ENCODE results near the gene CPT1C. TPM values are rescaled to one million over a fixed set of nuclear protein-coding genes. Genes with fewer than 3 reads are reported as not detected.

The CPT1C gene
- total RNA-seq, 1 donor from 2014 or later: 48.8 TPM

- no peaks in the 10 kb centered on the region for H3K36me3 Mint-ChIP-seq (ENCODE audit: unreplicated experiment)
- H3K9me3 Mint-ChIP-seq (ENCODE audit: unreplicated experiment): no peaks in the 10 kb centered on the region
- H3K4me3 Mint-ChIP-seq (ENCODE audit: unreplicated experiment): no peak overlapping the region
- H3K27ac Mint-ChIP-seq (ENCODE audit: unreplicated experiment): no peak overlapping the region
- no peak for DNase-seq (ENCODE audit: extremely low spot score, unreplicated experiment)
- H3K27me3 Mint-ChIP-seq (ENCODE audit: unreplicated experiment): no peaks in the 10 kb centered on the region
- no peak for TF ChIP-seq CTCF (IDR thresholded peaks at IDR 0.05)
- peaks cover 3% of the 10 kb centered on the region for H3K4me1 Mint-ChIP-seq (ENCODE audit: unreplicated experiment)
Measured at GRCh38 chr19:49744946-49745381, 54.0 kb downstream of the CPT1C start.

GRCh38 chr19:49746206-49746958 lies 55.5 kb downstream of the CPT1C start:
- Mint-ChIP-seq H3K27me3 (ENCODE audit: unreplicated experiment) (no peaks in the 10 kb centered on the region), H3K9me3 (ENCODE audit: unreplicated experiment) (no peaks in the 10 kb centered on the region), H3K36me3 (ENCODE audit: unreplicated experiment) (no peaks in the 10 kb centered on the region), H3K27ac (ENCODE audit: unreplicated experiment) (no peak overlapping the region), H3K4me1 (ENCODE audit: unreplicated experiment) (peaks cover 8% of the 10 kb centered on the region), H3K4me3 (ENCODE audit: unreplicated experiment) (no peak overlapping the region)
- no peak for DNase-seq (ENCODE audit: extremely low spot score, unreplicated experiment)
- TF ChIP-seq CTCF (IDR thresholded peaks at IDR 0.05): no peak

DNA sequence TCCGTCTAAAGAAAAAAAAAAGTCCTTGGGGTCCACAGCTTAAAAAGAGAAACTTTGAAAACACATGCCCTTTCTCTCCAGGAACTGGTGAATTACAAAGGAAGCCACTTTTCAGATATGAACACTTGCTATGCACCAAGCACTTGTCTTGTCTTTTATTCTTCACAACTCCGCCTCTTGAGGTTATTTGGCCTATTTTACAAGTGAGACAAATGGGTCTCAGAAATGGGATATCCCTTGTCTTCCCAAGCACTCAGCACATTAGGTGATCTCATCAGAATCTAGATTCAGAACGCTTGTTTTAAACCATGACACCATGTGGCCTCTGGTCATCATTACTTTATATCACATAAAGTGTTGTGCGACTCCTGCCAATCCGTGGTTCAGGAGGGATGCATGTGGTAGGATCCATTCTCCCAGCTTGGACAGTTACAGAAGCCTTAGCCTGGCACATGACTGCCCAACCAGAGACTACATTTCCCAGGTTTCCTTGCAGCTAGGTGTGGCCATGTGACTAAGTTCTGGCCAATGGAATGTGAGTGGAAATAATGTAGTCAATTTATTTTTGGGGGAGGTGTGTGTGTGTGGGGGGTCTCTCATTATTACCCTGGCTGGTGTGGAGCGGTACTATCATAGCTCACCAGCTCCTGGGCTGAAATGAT lies 58.3 kb downstream of the CPT1C start:
- Mint-ChIP-seq H3K4me1 (ENCODE audit: unreplicated experiment) (peaks cover 10% of the 10 kb centered on the region), H3K27me3 (ENCODE audit: unreplicated experiment) (no peaks in the 10 kb centered on the region), H3K4me3 (ENCODE audit: unreplicated experiment) (no peak overlapping the region), H3K36me3 (ENCODE audit: unreplicated experiment) (no peaks in the 10 kb centered on the region), H3K9me3 (ENCODE audit: unreplicated experiment) (no peaks in the 10 kb centered on the region), H3K27ac (ENCODE audit: unreplicated experiment) (no peak overlapping the region)
- TF ChIP-seq CTCF (IDR thresholded peaks at IDR 0.05): no peak
- no peak for DNase-seq (ENCODE audit: extremely low spot score, unreplicated experiment)

GRCh38 chr19:49749771-49750170 lies 58.9 kb downstream of the CPT1C start:
- Mint-ChIP-seq H3K9me3 (ENCODE audit: unreplicated experiment) (no peaks in the 10 kb centered on the region), H3K4me1 (ENCODE audit: unreplicated experiment) (peaks cover 10% of the 10 kb centered on the region), H3K27me3 (ENCODE audit: unreplicated experiment) (no peaks in the 10 kb centered on the region), H3K4me3 (ENCODE audit: unreplicated experiment) (no peak overlapping the region), H3K36me3 (ENCODE audit: unreplicated experiment) (no peaks in the 10 kb centered on the region), H3K27ac (ENCODE audit: unreplicated experiment) (no peak overlapping the region)
- no peak for DNase-seq (ENCODE audit: extremely low spot score, unreplicated experiment)
- no peak for TF ChIP-seq CTCF (IDR thresholded peaks at IDR 0.05)

- DNase-seq (ENCODE audit: extremely low spot score, unreplicated experiment): no peak
- H3K27me3 Mint-ChIP-seq (ENCODE audit: unreplicated experiment): no peaks in the 10 kb centered on the region
- H3K27ac Mint-ChIP-seq (ENCODE audit: unreplicated experiment): no peak overlapping the region
- H3K4me3 Mint-ChIP-seq (ENCODE audit: unreplicated experiment): no peak overlapping the region
- no peaks in the 10 kb centered on the region for H3K36me3 Mint-ChIP-seq (ENCODE audit: unreplicated experiment)
- peaks cover 3% of the 10 kb centered on the region for H3K9me3 Mint-ChIP-seq (ENCODE audit: unreplicated experiment)
- no peak for TF ChIP-seq CTCF (IDR thresholded peaks at IDR 0.05)
- H3K4me1 Mint-ChIP-seq (ENCODE audit: unreplicated experiment): peaks cover 20% of the 10 kb centered on the region
Measured at GRCh38 chr19:49752701-49753100, 61.8 kb downstream of the CPT1C start.
